Measurements from ENCODE around the gene PDS5A.
"Not testable (repeated sequence)": the region's sequence is repeated elsewhere in the genome, so short reads cannot be mapped to it uniquely, and the experiment has no call there.

PDS5A gene

DNA sequence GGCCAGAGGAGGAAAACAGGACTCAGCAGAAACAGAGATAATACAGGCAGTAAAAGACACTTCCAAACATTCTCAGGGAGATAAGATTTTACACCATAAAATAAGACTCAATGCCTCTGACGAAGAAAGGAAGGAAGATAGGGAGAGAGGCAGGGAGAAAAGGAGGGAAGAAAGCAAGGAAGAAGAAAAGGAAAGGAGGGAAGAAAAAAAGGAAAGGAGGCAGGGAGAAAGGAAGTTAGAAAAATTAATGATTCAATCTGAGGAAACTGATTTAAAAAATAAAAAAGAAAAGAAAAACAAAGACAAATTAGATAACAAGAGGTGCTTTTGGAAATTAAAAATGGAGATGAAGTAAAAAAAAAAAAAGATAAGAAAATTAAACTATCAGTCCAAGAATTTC, 72.1 kb downstream of the PDS5A start:
- no peak for DNase-seq

DNA sequence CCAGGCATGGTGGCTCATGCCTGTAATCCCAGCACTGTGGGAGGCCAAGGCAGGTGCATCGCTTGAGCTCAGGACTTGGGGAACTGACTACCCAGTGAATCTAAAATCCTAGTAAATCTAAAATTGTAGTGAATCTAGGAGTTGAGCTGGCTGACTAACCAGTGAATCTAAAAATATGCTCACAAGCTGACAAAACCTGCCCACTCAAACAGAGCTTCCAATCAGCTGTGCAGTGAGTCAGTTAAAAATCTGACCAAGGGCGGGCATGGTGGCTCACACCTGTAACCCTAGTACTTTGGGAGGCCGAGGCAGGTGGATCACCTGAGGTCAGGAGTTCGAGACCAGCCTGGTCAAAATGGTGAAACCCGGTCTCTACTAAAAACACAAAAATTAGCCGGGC, 72.7 kb downstream of the PDS5A start:
- not testable (repeated sequence) for DNase-seq

DNA sequence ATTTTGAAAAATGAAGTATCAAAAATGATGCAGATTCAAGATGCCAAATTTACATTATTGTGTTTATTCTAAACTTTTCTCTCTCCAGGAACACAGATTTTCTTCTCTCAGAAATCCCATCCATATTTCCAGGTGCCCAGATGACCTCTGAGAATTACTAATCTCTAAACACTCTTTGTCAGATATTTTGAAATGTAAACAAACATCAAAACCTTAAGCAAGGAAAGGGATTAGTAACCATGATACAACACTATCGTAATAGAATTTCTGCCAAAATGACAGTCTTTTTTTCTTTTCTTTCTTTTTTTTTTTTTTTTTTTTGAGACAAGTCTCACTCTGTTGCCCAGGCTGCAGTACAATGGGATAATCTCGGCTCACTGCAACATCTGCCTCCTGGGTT, 76.7 kb downstream of the PDS5A start:
- no peak for DNase-seq

DNA sequence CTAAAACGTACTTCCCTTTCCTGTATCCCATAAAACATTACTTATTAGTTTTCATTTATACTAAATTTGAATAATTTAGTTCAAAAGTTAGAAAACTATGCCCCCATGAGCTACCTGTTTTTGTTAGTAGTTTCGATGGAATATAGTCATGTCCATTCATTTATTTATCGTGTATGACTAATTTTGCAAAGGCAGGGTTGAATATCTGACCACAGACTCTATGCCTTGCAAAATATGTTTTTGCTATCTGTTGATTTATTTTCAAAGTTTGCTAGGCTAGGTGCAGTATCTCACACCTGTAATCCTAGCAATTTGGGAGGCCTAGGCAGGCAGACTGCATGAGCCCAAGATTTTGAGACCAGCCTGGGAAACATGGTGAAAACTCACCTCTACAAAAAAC, 78.4 kb downstream of the PDS5A start:
- no peak for DNase-seq

DNA sequence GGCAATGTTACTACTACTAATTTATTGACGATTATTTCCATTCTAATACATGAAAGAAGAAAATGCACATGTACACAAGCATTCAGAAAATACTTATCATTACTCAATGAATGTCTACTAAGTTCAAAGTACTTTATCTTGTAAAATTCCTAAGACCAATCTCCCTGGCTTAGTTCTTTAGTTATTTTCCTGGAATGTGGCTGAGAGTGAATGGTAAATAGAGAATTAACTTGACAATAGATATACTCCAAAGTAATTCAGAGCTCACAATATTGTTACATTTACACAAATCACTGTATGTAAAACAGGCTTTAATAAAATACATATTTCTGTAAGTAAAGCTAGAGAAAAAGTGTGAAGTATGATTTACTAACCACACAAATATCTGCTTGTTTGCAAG, 79.7 kb downstream of the PDS5A start:
- DNase-seq: no peak

DNA sequence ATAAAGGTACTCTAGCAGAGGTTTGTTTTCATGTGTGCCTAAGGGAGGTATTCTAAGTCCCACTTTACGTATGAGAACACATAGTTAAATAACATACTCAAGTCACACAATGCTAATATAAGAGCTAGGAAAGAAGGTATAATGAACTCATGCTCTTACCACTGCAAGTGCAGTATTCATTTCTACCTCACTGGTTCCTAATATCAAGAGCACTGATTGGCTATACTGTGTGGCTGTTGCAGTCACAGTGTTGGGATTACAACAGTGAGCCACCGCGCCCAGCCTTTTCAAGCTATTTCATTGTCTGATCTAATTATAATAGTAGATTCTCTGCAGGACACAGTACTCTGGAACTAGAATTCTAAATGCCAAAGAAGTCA, 84.0 kb downstream of the PDS5A start:
- DNase-seq: no peak

DNA sequence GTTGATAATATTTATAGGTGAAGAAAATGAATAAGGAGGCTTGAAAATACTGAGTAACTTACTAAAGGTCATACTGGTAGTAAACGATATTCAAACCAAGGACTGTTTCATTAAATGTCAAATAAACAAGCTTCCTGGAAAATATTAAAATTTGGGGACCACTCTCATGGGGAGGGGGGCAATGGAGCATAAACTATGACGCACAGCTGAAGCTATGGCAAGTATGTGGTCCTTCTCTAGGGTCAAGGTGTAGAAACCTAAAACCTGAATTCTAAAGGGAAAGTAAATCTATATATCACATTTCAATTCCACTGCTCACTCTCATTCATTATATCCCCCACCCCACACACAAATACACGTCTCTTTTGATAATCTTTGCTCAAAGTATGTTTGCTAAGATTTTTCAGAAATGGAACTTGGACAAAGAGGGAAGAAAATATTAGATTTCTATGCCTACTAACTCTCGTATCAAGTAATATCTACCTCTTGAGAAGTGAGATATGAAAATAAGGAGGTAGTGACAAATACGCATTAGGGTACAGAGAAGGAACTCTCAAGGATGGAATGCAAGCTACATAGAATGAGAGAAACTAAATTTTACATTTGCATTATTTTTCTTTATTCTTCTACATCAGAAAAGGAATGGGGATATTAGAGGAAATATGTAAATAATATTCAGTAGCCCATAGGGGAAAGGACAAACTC, 84.6 kb downstream of the PDS5A start:
- DNase-seq: no peak

DNA sequence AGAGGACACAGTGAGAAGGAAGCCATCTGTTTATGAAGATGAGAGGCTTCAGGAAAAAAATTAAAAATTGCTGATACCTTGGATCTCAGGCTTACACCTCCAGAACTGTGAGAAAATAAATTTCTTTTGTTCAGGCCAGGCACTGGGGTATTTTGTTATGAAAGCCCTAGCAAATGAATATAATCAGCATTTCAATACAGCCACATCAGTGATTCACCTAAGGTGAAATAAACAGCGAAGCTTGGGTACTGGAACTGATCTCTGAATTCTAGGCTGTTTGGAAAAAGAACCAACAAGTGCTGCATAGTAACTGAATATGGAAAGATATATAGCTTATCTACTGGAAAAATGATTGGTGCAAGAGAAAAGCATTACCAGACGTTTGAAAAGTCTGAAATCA, 88.5 kb downstream of the PDS5A start:
- DNase-seq: no peak

DNA sequence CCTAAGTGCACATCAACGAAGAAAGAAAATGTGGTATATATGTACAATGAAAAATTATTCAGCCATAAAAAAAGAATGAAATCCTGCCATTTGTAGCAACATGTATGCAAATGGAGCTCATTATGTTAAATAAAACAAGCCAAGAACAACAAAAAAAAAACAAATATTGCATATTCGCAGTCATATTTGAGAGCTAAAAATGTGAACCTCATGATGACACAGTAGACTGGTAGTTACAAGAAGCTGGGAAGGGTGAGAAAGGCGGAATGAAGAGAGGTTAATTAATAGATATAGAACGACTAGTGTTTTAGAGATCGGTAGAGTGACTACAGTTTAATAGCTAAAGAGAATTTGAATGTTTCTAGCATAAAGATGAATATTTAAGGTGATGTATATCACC, 89.2 kb downstream of the PDS5A start:
- DNase-seq: no peak

DNA sequence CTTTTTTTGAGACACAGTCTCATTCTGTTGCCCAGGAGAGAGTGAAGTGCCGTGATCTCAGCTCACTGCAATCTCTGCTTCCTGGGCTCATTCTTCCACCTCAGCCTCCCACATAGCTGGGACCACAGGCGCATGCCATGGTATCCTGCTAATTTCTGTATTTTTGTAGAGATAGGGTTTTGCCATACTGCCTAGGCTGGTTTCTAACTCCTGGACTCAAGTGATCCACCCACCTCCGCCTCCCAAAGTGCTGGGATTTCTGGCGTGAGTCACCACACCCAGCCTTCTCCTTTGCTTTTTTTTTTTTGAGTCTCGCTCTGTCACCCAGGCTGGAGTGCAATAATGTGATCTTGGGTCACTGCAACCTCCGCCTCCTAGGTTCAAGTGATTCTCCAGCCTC, 94.1 kb downstream of the PDS5A start:
- DNase-seq: peak; percentile 8 to 57 (median 38)

DNA sequence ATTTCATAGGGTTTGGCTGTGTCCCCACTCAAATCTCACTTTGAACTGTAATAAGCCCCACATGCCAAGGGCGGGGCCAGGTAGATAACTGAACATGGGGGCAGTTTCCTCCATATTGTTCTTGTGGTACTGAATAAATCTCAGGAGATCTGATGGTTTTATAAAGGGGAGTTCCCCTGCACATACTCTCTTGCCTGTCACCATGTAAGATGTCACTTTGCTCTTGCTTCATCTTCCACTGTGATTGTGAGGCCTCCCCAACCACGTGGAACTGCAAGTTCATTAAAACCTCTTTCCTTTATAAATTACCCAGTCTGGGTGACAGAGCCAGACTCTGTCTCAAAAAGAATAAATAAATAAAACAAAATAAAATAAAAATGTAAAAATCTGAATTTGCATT, 95.9 kb downstream of the PDS5A start:
- peak in 3 of 4 experiments; percentile 6 to 11 (median 9) for DNase-seq

DNA sequence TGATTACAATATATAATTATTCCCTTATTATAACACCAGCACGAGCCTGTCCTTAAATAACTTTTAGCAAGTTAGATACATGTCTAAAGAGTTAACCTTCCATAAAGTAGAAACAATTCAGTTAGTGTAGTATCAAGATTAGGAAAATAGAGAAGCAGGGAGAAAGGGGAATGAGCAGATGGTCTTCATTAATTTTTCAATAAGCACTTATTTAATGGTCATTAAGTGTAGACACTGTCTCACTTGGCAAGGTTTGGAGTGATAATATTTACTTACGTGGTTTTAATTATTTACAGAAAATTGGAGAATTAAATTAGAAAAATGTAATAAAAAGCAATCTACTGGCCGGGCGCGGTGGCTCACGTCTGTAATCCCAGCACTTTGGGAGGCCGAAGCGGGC, 99.7 kb downstream of the PDS5A start:
- DNase-seq: no peak

DNA sequence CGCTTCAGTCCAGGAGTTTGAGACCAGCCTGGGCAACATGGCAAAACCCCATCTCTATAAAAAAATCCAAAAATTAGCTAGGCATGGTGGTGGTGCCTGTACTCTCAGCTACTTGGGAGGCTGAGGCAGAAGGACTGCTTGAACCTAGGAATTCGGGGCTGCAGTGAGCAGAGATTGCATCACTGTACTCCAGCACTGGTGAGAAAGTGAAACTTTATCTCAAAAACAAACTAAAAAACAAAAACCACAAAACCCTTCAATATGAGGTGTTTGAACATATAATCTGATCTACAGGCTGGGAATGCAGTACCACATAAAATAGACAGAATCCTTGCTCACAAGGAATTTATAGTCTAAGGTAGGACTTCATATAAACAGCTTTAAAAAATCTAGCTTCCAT, 103.9 kb downstream of the PDS5A start:
- no peak for DNase-seq

DNA sequence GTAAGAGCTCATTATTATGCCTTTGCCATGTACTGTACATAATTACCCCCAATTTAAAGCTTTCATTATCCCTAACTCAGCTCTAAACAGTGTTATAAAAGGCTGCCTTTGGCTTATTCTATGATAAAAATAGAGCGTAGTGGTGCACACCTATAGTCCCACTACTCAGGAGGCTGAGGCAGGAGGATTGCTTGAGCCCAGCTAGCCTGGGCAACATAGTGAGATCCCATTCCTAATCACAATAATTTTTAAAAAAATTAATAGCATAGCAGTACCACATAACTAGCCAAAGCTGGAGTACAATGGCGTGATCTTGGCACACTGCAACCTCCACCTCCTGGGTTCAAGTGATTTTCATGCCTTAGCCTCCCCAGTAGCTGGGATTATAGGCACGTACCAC, 112.4 kb downstream of the PDS5A start:
- no peak for DNase-seq

DNA sequence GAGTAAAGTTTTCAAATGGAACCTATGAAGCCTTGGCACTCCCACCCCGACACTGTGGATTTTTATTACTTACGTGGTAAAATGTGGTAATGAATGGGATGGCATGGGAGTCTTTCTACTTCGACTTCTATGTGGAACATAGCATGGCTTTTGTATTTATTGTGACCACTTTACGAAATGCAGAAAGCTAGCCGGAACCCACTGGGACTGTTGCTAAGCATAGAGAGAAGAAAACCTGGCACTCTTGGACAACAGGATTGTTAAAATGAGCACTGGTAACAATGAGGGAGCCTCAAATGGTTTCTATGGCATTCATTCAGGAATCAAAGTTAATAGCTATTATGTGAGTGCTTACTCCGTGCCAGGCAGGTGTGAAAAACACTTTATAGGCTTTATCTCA, 113.3 kb downstream of the PDS5A start:
- no peak for DNase-seq

DNA sequence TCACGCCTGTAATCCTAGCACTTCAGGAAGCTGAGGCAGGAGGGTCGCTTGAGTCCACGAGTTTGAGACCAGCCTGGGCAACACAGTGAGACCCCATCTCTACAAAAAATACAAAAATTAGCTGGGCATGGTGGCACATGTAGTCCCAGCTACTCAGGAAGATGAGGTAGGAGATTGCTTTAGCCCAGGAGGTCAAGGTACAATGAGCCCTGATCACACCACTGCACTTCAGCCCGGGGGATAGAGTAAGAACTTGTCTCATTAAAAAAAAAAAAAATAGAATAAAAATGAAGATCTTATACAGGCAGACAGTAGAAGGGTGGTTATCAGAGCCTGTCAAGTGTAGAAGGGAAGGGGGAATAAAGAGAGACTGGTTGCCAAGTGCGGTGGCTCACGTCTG, 116.9 kb downstream of the PDS5A start:
- DNase-seq: no peak

DNA sequence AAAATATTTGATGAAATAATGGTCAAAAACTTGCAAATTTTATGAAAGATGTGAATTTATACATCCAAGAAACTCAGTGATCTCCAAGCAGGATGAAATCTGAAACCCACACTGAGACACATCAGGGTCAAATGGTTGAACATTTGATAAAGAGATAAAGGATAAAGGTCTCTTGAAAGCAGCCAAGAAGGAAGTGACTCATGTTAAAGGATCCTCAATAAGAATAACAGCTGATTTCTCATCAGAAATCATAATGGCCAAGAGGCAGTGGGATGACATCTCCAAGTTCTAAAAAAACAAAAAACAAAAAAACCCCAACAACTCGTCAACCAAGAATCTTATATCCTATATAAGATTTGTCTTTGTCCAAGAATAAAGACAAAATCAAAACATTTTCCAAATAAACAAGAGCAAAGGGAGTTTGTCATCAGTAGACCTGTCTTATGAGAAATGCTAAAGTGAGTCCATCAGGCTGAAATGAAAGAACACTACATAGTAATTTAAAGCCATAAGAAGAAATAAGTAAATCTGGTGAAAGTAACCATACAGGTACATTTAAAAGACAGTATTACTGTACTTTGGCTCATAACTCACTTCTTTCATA, 121.7 kb downstream of the PDS5A start:
- no peak for DNase-seq

DNA sequence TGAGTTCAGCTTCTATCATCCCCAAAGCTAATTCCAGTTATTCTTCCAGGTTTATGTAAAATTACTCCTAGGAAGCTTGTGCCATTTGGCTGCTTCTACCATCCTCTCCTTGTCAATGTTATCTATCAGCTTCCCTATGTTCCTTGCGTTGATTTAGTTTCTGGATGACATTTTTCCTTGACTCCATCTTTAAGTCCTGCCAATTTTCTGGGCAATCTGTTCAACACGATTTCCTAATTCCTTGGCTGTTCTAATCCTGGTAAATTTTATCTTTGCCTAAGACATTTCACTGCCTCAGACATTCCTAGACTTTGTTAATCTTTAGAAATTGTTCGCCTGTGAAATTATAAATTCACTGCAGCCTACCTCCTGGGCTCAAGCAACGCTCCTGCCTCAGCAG, 125.1 kb downstream of the PDS5A start:
- no peak for DNase-seq

DNA sequence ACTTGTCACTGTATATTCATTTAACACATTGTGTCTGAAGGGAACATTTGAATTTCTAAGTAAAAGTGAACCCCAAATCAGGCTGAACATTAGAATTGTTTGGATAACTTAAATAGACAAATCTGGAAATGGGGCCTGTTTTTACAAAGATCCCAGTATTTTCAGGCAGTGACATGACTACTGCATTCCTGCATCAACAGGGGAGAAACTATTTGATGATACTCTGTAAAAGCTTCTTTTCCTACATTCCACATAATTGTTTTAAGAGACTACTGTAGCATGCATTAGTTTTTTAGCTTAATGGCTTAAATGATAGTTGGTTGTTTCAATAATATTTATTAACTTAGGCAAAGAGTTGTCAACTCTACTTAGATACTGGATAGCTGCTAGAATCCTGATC, 127.0 kb downstream of the PDS5A start:
- no peak for DNase-seq

DNA sequence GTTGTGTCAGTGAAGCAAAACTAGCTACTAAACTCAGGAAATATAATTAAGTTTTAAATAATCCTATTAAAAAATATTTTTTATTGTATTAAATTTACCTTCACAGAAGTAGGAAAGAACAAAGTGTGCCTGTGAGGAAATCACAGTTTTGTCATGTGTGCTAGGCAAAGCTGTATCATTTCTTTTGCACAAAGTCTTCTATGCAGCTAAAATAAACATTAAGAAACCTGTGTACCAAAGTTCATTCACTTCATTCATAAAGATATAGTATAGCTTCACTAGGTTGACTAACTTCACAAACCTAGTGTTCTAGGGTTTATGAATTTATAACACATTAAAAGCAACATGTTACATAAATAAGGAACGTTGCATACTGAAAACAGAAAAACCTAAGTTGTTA, 131.0 kb downstream of the PDS5A start:
- no peak for DNase-seq

DNA sequence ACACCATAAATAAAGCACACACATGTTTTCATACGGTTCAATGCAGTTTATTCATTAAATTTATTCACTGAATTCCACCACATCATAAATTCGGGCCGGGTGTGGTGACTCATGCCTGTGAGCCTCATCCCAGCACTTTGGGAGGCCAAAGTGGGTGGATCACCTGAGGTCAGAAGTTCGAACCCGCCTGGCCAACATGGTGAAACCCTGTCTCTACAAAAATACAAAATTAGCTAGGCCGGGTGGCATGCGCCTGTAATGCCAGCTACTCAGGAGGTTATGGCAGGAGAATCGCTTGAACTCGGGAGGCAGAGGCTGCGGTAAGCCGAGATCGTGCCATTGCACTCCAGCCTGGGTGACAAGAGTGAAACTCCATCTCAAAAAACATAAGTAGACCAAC, 131.6 kb downstream of the PDS5A start:
- DNase-seq: no peak

DNA sequence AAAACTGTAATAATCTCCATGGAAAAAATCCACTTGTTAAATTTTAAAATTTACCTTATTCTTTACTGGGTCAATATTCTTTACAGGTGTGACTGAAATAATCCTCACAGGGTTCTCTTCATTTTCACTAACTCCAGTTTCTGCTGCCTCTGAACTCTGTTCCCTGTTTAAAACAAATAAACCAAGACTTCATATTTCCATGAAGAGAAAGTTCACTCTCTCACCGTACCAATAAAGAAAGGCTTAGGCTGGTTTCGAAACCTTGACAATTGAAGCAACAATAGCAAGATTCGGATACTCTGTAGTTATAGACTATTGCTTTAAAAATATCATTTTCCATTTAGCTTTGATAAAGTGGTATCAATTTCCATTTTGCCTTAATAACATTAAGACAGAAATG, 135.8 kb downstream of the PDS5A start:
- no peak for DNase-seq

DNA sequence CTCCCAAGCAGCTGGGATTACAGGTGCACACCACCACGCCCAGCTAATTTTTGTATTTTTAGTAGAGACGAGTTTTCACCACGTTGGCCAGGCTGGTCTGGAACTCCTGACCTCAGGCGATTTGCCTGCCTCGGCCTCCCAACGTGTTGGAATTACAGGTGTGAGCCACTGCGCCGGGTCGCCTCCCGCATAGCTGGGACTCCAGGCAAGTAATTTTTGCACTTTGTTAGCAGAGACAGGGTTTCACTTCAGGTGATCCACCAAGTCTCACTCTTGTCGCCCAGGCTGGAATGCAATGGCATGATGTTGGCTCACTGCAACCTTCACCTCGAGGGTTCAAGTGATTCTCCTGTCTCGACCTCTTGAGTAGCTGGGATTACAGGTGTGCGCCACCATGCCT, 137.2 kb downstream of the PDS5A start:
- DNase-seq: not testable (repeated sequence)

DNA sequence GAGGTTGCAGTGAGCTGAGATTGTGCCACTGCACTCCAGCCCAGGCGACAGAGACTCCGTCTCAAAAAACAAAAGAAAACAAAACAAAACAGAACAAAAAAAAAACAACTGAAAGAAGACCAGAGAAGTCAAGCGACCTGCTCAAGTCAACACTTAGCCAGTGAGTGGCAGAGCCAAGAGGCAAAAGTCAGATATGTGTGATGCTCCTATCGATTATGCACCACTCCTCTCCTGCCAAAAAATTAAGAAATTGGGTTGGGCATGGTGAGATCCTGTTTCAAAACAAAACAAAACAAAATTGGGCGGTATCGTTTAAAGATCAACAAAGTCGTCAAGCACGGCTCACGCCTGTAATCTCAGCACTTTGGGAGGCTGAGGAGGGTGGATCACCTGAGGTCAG, 137.7 kb downstream of the PDS5A start:
- no peak for DNase-seq

DNA sequence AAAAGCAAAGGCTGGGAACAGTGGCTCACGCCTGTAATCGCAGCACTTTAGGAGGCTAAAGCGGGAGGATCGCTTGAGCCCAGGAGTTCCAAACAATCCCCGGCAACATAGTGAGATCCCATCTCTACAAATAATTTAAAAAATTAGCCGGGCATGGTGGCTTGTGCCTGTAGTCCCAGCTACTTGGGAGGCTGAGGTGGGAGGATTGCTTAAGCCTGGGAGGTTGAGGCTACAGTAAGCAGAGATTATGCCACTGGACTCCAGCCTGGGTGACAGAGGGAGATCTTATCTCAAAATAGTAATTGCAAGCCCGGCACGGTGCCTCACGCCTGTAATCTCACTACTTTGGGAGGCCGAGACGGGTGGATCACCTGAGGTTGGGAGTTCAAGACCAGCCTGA, 139.3 kb downstream of the PDS5A start:
- not testable (repeated sequence) for DNase-seq
